GM12878 (cell line): Measurements from ENCODE around the gene SARDH.

Experiments used
- CBX5 ChIP-seq: sonication (generic); IDR thresholded peaks from 2 replicates; pipeline ENCODE4 v1.6.1; 2016; ENCODE audit warnings: low read depth, moderate library complexity, mild to moderate bottlenecking, inconsistent platforms
- CEBPB ChIP-seq, 2 experiments: fragments of 150-350 bp in 1 of 2; IDR thresholded peaks; 2 replicates each; pipeline ENCODE4 v1.6.1; 2012 to 2014; ENCODE audit warnings: low read depth in 2 of 2, low read length in 2 of 2, borderline replicate concordance in 1 of 2, inconsistent platforms in 1 of 2
- CTCF ChIP-seq, 3 experiments: IDR thresholded peaks in 2 of 3; conservative IDR thresholded peaks in 1 of 3; 2 replicates each; pipeline ENCODE4 v1.5.1; 2011; ENCODE audit warnings: low read depth in 3 of 3, low read length in 3 of 3, mild to moderate bottlenecking in 3 of 3, control low read depth in 2 of 3, moderate library complexity in 2 of 3, inconsistent platforms in 1 of 3, mixed read lengths in 1 of 3; ENCODE audit not compliant: control insufficient read depth in 2 of 3, insufficient read depth in 1 of 3; ENCODE audit errors: extremely low read depth in 1 of 3
- MEF2B ChIP-seq: fragments of 450-650 bp; IDR thresholded peaks from 2 replicates; pipeline ENCODE4 v1.6.1; 2018; ENCODE audit warnings: mild to moderate bottlenecking, moderate library complexity; ENCODE audit not compliant: partially characterized antibody, poor library complexity, severe bottlenecking
- PAX5 ChIP-seq: IDR thresholded peaks from 2 replicates; pipeline ENCODE4 v1.6.1; 2011; ENCODE audit warnings: low read depth, low read length, borderline replicate concordance
- PBX3 ChIP-seq: IDR thresholded peaks from 2 replicates; pipeline ENCODE4 v1.6.1; 2011; ENCODE audit warnings: mild to moderate bottlenecking, low read depth, low read length, moderate library complexity; ENCODE audit not compliant: insufficient replicate concordance
- POLR2AphosphoS2 ChIP-seq: IDR thresholded peaks from 2 replicates; pipeline ENCODE4 v1.6.1; 2011; ENCODE audit warnings: low read depth, mild to moderate bottlenecking, low read length, improper control_type of control experiment, moderate library complexity
- RCOR1 ChIP-seq: conservative IDR thresholded peaks from 2 replicates; pipeline ENCODE4 v1.6.1; 2012; ENCODE audit warnings: low read depth, low read length, improper control_type of control experiment
- ZNF217 ChIP-seq: fragments of 450-650 bp; IDR thresholded peaks from 2 replicates; pipeline ENCODE4 v1.6.1; 2017; ENCODE audit warnings: antibody characterized with exemption, mild to moderate bottlenecking
- TF ChIP-seq, protein P1 (sequence below): fragments of 150-350 bp; IDR thresholded peaks from 2 replicates; pipeline ENCODE4 v1.6.1; 2016; ENCODE audit warnings: low read depth, low read length
- TF ChIP-seq, protein P2 (sequence below): fragments of 450-650 bp; formaldehyde crosslinking; IDR thresholded peaks from 2 replicates; pipeline ENCODE4 v1.4.0; 2020; ENCODE audit warnings: mild to moderate bottlenecking, moderate library complexity

DNA sequence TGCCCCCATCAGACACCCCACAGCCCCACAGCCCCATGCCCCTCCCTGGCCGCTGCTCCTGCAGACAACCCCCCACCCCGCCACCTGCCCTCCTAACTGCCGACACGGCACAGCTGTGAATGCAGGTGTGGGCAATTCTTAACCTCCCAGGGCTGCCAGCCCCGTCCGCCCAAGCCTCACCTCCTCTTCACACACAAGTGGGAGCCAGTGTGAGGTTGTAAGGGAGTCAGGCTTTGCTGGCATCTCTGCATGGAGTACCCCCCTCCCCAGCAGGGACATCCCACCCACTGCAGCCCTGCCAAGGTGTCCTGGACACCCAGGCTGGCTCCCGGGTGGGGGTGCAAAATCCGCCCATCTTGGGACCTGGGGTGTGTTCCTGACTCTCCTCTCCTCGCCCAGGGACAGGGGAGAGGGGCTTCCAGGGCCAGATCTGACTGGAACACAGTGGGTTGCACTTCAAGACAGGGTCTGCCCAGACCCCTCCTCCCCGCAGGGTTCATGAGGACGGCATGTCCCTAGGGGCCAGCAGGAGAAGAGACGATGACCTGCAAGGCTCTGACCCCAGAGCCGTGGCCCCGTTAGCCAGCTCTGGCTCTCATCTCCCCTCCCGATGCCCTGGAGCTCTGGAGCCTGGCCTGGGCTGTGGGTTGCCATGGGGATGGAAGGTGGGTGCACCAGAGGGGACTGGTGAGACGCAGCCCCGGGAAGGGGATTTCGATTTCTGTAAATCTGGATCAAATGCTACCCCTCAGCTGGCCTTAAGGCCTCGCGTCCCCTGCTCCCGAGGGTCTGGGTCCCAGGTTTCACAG, 34.4 kb downstream of the SARDH start:
- TF ChIP-seq, protein P1, sequence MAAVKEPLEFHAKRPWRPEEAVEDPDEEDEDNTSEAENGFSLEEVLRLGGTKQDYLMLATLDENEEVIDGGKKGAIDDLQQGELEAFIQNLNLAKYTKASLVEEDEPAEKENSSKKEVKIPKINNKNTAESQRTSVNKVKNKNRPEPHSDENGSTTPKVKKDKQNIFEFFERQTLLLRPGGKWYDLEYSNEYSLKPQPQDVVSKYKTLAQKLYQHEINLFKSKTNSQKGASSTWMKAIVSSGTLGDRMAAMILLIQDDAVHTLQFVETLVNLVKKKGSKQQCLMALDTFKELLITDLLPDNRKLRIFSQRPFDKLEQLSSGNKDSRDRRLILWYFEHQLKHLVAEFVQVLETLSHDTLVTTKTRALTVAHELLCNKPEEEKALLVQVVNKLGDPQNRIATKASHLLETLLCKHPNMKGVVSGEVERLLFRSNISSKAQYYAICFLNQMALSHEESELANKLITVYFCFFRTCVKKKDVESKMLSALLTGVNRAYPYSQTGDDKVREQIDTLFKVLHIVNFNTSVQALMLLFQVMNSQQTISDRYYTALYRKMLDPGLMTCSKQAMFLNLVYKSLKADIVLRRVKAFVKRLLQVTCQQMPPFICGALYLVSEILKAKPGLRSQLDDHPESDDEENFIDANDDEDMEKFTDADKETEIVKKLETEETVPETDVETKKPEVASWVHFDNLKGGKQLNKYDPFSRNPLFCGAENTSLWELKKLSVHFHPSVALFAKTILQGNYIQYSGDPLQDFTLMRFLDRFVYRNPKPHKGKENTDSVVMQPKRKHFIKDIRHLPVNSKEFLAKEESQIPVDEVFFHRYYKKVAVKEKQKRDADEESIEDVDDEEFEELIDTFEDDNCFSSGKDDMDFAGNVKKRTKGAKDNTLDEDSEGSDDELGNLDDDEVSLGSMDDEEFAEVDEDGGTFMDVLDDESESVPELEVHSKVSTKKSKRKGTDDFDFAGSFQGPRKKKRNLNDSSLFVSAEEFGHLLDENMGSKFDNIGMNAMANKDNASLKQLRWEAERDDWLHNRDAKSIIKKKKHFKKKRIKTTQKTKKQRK: no peak
- TF ChIP-seq ZNF217 (no peak), CBX5 (no peak), POLR2AphosphoS2 (no peak), CEBPB (IDR thresholded peaks at IDR 0.05; ENCODE audit: borderline replicate concordance in 1 of 2, low read depth in 2 of 2, low read length in 2 of 2) (no peak), PAX5 (no peak), MEF2B (no peak), CTCF (IDR thresholded peaks at IDR 0.05 in 2 of 3, conservative IDR thresholded peaks at IDR 0.05 in 1 of 3; ENCODE audit: control insufficient read depth in 2 of 3, extremely low read depth in 1 of 3, insufficient read depth in 1 of 3, low read depth in 3 of 3, low read length in 3 of 3) (no peak), PBX3 (no peak), RCOR1 (no peak)
- TF ChIP-seq, protein P2, sequence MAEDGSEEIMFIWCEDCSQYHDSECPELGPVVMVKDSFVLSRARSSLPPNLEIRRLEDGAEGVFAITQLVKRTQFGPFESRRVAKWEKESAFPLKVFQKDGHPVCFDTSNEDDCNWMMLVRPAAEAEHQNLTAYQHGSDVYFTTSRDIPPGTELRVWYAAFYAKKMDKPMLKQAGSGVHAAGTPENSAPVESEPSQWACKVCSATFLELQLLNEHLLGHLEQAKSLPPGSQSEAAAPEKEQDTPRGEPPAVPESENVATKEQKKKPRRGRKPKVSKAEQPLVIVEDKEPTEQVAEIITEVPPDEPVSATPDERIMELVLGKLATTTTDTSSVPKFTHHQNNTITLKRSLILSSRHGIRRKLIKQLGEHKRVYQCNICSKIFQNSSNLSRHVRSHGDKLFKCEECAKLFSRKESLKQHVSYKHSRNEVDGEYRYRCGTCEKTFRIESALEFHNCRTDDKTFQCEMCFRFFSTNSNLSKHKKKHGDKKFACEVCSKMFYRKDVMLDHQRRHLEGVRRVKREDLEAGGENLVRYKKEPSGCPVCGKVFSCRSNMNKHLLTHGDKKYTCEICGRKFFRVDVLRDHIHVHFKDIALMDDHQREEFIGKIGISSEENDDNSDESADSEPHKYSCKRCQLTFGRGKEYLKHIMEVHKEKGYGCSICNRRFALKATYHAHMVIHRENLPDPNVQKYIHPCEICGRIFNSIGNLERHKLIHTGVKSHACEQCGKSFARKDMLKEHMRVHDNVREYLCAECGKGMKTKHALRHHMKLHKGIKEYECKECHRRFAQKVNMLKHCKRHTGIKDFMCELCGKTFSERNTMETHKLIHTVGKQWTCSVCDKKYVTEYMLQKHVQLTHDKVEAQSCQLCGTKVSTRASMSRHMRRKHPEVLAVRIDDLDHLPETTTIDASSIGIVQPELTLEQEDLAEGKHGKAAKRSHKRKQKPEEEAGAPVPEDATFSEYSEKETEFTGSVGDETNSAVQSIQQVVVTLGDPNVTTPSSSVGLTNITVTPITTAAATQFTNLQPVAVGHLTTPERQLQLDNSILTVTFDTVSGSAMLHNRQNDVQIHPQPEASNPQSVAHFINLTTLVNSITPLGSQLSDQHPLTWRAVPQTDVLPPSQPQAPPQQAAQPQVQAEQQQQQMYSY (CRISPR knock-in tag): no peak
